HG03025 (cell line): ENCODE data around the gene C16orf54.
"Not testable (repeated sequence)": the region's sequence is repeated elsewhere in the genome, so short reads cannot be mapped to it uniquely, and the experiment has no call there.

Experiments
- ATAC-seq: cut with Tn5 transposase; IDR thresholded peaks from one replicate; pipeline ENCODE4 v1.9.1; 2021; ENCODE audit warnings: mild to moderate bottlenecking, moderate library complexity; ENCODE audit not compliant: unreplicated experiment, low FRiP score

Gene C16orf54

DNA sequence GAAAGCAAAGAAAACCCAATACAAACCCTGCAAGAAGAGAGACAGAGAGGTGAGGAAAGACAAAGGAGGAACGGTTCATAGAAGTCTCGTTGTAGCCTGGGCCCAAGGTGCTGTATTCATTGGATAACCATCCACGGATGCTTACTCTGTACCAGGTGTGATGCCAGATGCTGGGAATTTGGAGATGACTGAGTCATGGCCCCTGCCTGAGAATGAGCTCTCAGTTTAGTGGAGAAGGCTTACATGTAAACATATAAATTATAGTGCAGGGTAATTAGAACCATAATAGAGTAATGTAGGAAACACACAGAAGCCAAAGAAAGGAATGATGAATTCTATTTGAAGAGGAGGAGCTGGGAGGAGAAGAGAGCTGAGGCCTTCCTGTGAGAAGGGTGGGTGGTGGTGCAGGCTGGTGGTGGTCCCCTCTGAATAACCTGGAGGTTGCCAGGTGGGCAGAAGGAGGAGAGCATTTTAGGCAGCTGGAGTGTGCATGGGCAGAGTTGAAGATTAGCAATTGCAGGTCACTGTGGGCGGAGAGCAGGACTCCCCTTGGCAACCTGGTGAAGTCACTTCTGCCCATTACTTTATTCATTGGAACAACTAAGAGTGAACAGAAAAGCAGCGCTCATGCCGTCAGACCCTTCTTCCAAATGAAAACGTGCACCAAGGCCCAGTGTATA, 24.6 kb upstream of the C16orf54 start:
- ATAC-seq, result no peak

DNA sequence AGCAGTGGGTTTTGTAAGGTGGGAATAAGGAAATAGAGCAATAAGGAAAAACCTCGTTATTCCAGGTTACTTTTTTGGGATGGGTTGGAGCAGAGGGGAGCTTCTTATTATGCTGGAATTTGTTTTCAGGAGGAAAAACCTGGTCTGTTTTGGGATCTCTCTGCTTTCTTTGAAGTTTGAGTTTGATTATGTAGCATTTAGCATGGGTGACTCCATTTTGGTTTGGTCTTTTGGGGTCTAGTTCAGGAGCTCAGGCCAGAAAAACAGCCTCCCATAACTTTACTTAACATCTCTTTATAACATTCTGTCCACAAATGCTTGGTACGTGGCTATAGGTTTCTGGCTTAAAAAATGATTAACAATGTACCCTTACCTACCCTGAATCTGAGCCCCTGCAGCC, 23.7 kb upstream of the C16orf54 start:
- no peak for ATAC-seq

- ATAC-seq, result no peak
These were observed 21.3 kb upstream of the C16orf54 start for GRCh38 chr16:29767062-29767461.

- ATAC-seq, result no peak
These were observed 20.8 kb upstream of the C16orf54 start for GRCh38 chr16:29766571-29766970.

DNA sequence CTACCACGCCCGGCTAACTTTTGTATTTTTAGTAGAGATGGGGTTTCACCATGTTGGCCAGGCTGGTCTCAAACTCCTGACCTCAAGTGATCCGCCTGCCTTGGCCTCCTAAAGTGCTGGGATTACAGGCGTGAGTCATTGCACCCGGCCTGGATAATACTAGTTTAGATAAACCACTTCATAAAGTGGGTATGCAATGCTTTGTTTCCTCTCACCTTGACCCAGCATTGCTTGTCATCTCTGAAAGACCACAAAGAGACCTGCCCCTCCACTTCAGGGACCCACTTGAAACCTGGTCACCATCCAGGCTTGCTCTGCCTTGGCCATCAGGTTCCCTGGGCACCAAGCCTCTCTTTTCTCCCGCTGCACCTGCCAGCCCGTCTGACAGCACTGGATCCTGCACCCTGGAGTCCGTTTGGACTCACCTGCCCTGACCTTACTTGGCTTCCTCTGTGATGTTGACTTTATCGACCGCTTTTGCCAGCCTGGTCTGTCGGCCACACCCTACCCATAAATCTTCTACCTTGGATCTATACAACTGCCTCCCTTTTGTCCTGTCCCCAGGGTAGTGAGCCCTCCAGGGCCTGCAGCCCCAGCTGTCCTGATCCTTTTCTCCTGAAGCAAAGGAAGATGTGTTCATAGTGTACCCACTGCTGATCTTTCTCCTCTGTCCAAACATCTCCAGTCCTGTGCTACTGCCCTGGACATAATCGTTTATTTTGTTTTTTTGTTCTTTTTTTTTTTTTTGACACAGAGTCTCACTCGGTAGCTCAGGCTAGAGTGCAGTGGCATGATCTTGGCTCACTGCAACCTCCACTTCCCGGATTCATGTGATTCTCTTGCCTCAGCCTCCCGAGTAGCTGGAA, 19.6 kb upstream of the C16orf54 start:
- no peak for ATAC-seq

- no peak for ATAC-seq
These were observed 17.5 kb upstream of the C16orf54 start for GRCh38 chr16:29763326-29763725.

DNA sequence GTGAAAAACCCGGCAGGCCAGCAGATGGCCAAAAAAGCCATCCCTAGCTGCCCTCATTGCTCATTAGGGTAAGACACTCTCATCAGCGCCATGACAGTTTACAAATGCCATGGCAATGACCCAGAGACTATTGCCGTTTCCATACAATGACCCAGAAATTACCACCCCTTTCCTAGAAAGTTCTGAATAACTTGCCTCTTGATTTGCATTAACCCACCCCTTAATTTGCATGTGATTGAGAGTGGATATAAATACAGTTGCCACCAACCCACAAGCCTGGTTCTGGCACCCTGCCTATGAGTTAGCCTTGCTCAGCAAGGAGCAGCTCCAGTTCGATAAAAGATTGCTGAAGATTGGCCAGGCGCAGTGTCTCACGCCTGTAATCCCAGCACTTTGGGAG, 16.1 kb upstream of the C16orf54 start:
- no peak for ATAC-seq

- ATAC-seq, result not testable (repeated sequence)
These were observed 15.5 kb upstream of the C16orf54 start for GRCh38 chr16:29761280-29761651.

DNA sequence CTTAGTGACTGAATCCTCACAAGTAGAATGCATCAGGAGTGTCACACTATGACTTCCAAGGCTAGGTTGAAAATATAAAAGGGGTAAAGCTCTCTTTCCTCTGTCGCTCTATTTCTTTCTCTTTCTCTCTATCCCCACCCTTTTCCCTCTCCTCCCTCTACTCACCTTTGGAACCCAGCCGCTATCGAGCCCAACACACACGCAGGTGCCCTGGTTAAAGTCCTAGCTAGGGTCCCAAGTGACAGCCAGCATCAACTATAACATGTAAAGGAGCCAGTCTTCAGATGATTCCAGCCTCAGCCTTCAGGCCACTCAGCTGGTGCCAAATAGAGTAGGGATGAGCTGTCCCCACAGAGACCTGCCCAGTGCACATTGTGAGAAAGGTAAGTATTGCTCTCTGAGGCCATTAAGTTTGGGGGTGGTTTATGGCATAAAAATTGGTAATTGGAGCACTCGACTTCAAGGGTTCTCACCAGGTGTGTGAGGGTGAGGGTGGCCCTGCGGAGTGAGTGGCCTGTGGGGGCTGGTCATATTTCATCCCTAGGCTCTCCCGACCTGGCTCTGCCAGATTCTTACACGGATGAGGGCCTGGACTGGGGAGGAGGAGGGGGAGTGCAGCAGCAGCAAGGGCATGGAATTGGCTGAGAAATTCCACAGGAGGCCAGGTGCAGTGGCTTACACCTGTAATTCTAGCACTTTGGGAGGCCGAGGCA, 14.9 kb upstream of the C16orf54 start:
- ATAC-seq, result no peak

- no peak for ATAC-seq
These were observed 12.2 kb upstream of the C16orf54 start for GRCh38 chr16:29757950-29758466.

DNA sequence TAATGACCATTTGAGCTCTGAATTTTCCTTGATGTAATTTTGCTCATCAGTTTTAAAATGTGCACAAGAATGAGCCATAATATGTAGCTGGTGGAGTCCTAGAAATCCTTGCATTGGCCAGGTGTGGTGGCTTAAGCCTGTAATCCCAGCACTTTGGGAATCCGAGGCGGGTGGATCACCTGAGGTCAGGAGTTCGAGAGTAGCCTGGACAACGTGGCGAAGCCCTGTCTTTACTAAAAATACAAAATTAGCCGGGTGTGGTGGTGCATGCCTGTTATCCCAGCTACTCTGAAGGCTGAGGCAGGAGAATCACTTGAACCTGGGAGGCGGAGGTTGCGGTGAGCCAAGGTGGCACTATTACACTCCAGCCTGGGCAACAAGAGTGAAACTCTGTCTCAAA, 11.3 kb upstream of the C16orf54 start:
- ATAC-seq, result not testable (repeated sequence)

GRCh38 chr16:29756654-29757053, 10.9 kb upstream of the C16orf54 start:
- no peak for ATAC-seq

DNA sequence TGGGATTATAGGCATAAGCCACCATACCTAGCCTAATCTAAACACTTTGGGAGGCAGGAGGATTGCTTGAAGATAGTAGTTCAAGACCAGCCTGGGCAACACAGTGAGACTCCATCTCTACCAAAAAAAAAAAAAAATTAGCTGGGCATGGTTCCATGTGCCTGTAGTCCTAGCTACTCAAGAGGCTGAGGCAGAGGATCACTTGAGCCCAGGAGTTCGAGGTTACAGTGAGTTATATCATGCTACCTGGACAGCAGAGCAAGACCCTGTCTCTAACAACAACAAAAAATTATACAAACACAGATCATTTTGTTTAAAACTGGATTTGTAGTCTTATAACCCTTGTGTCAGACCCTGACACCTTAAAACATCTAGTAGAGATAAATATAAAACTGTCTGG, 7.7 kb upstream of the C16orf54 start:
- ATAC-seq, result no peak

GRCh38 chr16:29748760-29749149, 3.0 kb upstream of the C16orf54 start:
- ATAC-seq, result not testable (repeated sequence)

- no peak for ATAC-seq
These were observed 2.4 kb upstream of the C16orf54 start for GRCh38 chr16:29747947-29748759.

GRCh38 chr16:29746518-29746917, 728 bp upstream of the C16orf54 start:
- ATAC-seq, result not testable (repeated sequence)

GRCh38 chr16:29745121-29745852, 503 bp downstream of the C16orf54 start:
- peak; percentile 49 for ATAC-seq

- ATAC-seq, result no peak
These were observed 1.2 kb downstream of the C16orf54 start for GRCh38 chr16:29744541-29745101.

- ATAC-seq, result no peak
These were observed 1.8 kb downstream of the C16orf54 start for GRCh38 chr16:29743827-29744531.
